ENCODE data around the gene SLC35F1. TPM values are rescaled to one million over a fixed set of nuclear protein-coding genes. Genes with fewer than 3 reads are reported as not detected.
"Not testable (repeated sequence)": the region's sequence is repeated elsewhere in the genome, so short reads cannot be mapped to it uniquely, and the experiment has no call there.

The SLC35F1 gene
- not detected for total RNA-seq

DNA sequence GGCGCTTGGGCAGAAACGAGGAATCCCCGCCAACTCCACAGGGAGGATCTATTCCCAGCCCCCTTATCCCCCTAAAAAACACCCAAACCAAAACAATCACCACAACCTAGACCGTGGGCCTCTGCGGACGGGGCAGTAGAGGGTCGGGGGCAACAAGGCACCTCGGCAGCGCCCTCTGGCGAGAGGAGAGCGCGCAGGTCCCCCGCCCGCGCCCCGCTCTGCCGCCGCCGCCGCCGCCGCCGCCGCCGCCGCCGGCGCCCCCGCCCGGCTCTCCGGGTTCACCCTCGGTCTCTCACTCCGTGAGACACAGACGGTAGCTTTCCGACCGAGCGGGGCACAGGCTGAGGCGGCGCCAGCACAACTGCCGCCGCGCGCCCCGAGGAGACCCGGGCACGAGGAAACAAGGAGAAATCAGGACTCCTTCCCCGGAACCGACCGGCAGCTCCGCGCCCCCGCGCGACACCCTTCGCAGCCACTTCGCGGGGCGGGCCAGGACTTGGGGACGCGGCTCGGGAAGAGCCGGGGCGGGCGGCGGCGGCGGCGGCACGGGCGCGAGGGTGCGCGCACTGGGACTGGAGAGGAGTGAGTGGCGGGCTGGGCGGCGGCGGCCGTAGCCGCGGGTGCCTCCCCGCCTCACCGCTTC is at the start of gene SLC35F1:
Gene SLC35F1, plus strand, starts transcription at position 307 of the 643 bp plus-strand sequence.
- DNase-seq = no peak

DNA sequence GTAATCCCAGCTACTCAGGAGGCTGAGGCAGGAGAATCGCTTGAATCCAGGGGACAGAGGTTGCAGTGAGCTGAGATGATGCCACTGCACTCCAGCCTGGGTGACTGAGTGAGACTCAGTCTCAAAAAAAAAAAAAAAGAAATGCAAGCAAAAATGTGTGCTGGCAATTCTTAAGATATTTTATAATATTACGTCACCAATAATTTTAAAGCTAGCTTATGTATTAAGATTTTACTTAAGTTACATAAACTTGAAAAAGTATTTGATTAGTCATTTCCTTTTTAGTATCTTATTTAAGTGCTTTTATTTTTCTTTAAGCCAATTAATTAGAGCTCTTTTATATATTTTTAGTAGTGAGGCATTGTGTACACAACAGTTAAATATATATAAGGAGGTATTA is 48.5 kb upstream of the SLC35F1 start:
- DNase-seq = not testable (repeated sequence)

DNA sequence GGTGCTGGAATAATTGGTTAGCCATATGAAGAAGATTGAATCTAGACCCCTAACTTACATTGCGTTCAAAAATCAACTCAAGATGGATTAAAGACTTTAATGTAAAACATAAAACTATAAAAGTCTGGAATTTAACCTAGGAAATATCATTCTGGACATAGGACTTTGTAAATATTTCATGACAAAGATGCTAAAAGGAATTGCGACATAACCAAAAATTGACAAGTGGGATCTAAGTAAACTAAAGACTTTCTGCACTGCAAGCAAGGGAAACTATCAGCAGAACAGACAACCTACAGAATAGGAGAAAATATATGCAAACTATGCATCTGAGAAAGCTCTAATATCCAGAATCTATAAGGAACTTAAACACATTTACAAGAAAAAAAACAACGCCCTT is 45.5 kb upstream of the SLC35F1 start:
- no peak for DNase-seq

DNA sequence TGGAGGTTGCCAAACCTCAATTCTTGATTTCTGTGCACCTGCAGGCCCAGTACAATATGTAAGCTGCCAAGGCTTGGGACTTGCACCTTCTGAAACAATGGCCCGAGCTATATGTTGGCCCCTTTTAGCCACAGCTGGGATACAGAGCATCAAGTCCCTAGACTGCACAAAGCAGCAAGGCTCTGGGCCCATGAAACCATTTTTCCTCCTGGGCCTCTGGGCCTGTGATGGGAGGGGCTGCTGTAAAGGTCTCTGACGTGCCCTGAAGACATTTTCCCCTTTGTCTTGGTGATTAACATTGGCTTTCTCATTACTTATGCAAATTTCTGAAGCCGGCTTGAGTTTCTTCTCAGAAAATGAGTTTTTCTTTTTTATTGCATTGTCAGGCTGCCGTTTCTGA is 40.5 kb upstream of the SLC35F1 start:
- no peak for DNase-seq

DNA sequence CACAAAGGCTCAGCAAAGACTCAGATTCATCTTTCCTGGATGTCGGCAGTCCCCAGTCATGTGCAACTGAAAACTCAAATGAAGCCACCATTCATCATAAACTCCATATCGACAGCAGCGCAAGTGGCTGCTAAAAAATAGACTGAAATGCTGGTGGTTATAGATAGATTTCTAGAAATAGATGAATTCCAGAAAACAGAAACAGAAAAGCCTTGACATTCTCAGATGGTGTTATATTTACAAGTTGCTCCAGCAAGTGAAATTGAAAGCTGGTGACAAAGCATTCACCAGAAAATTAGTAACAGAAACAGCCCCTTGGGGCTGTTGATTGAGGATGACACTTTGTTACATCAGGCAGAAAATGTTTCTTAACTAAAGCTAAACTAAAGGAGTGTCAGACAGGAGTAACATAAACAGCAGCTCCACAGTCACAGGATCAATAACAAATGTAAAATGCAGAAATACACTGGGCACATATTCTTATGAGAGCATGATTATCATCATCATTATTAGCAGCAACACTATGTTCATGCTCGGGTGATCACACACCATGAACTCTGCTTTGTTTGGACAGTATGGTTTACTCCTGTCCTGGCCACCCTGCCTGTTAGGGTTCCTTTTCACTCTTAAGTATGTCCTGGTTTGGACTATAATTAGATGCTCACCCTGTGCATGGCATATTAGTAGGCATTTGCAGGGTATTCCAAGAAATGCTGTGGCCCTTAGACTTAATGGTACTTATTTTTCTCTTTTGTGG is 36.4 kb upstream of the SLC35F1 start:
- DNase-seq = no peak

DNA sequence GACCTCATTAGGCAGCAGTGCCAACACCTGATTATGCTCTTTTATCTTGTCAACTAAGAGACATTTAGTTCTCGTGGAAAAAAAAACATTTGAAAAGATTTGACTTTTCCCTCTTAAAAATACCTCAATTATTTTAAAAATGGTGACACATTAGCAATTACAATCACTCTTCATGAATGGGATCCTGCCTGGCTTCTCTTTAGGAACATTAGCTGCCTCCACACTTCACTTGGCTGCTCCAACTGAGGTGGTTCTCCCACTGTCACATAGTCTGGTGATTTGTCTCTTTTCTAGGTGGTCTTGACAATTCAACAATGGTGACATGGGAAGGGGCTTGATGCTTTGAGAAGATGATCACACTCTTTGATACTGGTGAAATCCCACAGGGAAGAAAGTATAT is 26.2 kb upstream of the SLC35F1 start:
- no peak for DNase-seq

DNA sequence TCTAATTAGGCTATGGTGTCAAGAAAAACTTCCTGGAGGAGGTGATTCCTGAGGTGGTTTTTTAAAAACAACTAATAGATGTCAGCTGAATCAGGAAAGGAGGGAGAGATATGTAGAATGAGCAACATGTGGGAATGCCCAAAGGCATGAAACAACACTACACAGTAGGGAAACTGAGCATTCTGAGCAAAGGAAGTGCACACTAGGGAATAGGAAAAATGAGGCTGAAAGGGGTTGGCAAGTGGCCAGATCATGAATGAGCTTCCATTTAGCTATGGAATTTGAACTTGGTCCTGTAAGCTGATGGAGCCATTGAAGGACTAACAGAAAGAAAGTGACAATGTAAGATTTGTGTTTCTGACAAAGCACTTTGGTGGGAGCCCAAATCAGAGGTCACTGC is 16.9 kb upstream of the SLC35F1 start:
- no peak for DNase-seq

DNA sequence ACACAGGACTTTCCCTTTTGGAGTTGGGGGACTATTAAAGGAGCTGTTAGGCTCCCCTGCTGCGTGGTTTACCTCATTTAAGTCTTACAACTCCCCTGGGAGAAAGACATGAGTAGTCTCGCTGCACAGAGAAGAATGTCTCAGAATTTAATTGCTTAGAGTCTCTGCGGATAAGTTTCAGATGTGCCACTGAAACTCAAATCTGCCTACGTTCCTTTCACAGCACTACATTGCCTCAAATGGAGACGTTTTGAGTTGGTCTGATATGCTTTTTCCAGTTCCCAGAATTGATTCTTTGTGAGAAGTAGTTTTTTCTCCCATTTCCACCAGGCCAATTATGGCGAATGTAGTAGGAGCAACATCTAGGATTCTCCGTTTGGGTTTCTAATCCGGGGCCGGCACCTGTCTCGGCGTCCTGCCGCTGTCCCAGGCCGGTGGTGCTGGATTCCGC is 532 bp upstream of the SLC35F1 start:
- no peak for DNase-seq

DNA sequence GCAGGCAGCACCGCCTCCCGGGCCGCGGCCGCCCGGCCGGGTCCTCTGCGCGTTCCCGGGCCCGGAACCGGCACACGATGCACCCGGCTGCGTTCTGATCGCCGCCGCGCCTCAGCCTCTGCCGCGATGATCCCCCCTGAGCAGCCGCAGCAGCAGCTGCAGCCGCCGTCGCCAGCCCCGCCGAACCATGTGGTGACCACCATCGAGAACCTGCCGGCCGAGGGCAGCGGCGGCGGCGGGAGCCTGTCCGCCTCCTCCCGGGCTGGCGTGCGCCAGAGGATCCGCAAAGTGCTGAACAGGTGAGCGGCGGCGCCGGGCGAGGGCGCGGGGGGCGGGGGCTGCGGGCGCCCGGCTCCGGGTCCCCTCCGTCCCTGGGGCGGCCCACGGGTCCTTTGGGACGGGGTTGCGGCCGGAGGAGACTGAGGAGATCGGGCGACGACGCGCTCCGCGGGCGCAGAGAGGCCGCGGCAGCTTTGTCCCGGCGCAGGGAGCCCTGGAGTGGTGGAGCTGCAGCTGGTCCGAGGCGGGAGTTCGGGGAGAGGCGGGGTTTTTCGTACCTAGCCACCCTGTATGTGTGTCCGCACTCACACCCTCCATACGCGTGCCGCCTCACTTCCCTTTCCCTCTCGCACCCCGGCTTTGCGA is 659 bp downstream of the SLC35F1 start:
- DNase-seq = no peak

DNA sequence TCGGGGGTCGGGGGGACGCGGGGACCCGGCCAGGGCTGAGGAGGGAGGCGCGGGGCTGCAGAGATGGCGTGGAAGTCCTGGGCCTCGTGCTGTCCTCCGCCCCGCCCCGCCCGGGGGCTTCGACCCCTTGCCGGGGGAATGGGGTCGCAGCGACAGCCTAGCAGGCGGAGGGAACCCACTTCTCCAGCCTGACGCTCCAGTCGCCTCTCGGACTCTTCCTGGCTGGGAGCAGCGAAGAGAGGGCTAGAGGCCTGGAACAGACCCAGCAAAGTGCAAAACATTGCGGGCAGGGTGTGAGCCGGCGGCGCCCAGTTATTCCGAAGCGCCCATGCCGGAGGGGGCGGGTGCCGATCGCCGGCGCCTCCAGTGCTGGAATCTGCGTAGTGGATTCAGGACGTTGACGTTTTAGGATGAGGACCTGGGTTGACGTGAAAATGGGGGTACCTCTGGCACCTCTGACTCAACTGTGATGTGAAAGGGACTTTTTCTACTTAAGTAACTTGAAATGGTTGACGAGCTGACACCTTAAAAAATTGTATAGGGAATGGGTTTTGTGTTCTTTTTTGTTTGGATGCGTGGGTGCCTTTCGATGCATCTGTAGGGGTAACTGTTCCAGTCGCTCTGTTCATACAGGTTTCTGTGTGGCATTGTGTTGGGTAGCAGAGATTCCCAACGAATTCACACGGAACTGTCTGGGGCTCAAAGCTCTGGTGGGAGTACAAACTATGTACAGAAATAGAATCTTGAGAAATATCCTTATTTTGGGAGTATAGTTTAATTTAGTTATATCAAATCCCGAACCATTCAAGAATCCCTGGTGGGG is 1.4 kb downstream of the SLC35F1 start:
- no peak for DNase-seq

DNA sequence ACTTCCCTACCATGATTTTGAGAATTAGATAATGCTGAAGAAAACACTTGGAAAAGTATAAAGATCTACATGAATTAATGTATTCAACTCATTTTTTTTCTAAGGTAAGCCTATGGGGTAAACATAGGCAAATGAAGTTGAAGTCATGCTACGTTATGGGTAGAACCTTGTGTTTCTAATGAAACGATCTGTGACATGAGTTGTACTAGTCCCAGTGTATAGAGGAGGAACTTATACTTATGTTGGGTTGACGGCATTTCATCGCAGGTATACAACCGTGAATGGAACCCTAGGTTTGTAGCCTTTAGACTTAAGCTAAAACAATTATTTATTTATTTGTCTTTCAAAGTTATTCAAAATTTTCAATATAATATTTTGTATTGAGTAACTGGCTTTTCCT is 2.6 kb downstream of the SLC35F1 start:
- no peak for DNase-seq

DNA sequence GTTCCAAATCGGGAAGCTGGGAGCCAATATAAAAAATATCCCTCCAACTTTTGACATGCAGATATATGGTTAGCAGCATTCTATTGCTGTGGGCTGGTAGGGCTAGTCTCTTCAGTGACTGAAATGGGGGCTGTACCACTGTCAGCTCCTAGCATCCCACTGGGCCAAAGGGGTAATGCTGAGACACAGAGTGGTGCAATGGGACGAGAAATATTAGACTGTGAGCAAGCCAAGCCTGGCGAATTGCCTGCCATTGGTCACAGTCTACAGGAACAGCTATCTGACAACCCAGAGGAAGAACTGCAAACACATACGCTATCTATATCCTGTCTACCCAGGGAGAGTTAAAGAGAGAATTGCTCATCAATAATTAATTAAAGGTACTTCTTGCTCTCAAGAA is 3.5 kb downstream of the SLC35F1 start:
- no peak for DNase-seq

DNA sequence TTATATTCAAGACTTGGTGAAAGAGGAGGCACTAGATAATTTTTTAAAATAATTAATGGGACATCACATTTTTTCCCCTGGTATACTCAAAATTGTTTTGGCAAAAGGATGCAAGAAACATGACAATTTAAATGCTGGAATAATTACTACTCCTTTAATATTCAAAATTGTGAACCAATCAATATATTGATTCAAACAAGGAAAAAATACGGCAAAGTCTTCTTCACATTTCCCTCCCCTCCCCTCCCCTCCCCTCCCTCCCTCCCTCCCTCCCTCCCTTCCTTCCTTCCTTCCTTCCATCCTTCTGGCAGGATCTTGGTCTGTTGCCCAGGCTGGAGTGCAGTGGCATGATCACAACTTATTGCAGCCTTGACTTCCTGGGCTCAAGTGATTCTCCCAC is 4.1 kb downstream of the SLC35F1 start:
- DNase-seq = no peak

DNA sequence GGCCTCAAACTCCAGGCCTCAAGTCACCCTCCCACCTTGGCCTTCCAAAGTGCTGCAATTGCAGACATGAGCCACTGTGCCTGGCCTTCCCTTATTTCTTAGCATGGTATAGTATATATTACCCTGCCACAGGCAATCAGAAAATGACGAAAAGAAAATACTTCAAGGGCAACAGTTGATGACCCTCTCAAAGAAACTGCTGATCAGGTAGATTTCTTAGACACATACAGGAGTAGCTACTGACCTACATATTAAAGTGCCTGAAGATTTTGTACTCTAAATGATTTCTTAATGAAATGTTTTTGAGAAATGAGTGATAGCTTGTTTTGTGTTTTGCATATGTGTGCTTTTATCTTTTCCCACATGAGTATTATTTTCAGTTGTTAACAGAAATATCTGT is 4.6 kb downstream of the SLC35F1 start:
- DNase-seq = no peak

DNA sequence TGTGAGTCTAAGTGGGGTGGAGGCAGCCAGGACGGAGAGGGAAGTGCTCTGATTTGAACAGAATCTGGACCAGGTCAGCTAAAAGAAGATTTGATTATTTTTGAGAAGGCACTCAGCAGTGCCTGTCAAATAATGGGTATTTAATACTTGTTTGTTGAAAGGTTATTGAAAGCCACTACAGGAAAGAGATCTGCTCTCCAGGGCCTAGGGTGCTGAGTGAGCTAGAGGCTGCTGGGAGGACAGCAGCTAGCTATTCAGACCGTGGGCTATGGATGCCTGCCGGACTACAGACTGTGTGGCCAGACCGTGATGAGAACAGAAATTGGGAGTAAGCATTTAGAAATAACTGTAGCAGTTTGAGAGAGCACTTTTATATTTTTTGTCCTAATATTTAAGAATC is 8.8 kb downstream of the SLC35F1 start:
- no peak for DNase-seq

DNA sequence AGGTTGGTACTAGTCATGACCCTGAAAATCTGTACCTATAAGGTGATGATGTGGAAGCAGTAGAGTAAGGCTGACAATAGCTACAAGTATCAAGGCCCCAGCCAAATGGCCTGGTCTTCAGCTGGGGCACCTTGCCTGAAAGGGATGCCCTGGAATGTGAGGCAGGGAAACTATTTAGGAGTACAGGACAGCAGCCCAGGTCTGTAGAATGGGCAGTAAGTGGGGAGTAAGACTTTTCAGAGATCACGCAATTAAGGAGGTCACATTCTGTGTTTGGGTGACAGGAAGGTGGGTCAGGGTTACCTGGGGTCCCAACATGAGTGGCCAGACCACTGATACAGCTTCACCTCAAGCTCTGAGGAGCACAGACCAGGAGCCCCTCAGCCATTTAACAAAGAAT is 9.4 kb downstream of the SLC35F1 start:
- no peak for DNase-seq

DNA sequence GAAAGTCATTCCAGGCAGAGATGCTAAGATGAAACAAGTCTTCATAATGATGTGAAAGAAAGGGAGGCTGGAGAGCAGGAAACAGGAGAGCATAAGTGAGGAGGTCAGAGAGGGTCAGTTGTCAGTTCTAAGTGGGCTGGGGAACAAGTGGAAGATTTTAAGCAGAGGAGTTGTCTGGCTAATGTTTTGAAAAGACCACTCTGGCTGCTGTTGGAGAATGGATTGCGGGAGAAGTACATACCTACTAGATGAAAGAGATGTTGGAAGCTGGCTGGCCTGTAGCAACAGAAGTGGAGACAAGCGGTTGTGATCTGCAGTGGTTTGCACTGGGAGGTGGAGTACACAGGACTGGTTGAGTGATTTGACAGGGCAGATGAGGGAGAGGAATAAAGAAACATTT is 10.1 kb downstream of the SLC35F1 start:
- DNase-seq = no peak

DNA sequence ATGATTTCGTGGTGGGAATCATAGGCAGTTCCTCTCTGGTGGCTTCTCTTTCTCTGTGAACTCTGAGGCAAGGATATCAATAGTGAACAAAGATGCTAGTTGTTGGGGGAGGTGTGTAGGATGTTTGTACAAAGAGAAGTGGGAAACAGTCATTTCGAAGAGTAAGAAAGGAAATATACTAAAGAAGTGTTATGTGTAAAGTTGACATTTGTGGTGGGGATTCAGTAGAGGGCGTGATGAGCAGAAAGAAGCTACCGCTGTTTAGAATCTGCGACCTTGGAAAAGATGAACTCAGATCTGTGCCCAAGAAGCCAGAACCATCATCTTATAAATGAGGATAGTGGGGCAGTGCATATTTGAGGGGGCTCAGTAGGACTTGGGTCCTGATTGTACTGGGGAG is 11.4 kb downstream of the SLC35F1 start:
- no peak for DNase-seq

DNA sequence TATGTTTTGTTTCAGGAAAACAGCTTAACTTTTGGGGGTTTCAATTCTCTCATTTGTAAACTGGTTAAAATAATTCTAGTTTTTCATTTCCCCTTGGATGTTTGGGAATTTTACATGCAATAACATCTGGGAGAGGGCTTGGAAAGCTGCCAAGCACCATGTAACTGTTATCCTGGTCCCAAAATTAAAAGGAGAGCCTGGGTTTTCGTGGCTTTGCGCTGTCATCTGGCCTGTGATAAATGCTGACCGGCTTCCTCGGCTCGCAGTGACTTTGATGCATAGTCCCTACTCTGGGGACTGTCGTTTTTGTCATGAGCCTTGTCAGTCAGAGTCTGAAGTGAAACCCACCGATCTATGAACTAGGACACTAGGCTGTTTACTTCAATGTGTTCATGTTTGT is 12.2 kb downstream of the SLC35F1 start:
- DNase-seq = no peak

DNA sequence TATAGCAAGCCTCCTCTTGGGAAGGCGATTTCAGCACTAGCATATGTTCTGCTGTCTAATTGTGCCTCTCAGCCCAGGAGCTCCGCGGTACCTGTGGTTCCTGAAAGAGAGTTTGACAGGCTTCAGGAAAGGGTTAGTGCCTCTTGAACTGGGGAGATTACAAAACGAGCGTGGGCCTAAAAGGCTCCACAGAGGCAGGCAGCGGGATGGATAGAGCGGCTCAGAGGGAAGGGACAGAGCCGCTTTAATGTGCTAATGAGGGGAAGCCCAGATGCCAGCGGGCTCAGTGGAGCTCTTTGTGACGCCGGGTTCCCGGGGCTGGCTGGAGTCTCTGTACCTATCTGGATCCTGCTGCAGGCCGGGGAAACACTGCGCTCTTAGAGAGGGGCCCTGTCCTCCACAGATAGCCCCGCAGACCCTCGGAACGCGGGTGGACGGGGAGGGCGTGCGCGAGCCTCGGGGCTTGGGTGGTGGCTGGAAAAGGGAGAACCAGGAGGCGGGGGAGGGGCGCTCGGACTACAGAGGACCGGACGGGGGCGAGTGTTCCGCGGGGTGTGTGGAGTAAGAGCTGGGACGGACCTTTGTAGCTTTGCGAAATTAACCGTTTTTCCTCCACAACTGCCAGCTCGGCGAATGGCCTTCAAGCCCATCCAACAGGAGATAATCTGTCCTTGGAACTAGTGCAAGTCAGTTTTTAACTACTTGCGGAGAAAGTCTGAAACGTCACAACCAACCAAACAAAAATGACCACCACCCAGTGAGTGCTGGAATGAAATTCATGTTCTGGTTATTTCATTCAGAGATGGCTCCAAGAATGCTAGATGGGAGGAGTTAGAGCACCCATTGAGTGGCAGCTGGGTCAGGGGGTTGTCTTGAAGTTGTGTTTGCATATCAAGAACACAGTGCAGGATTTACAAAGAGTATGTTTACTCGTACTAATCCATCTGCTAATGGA is 13.0 kb downstream of the SLC35F1 start:
- DNase-seq = no peak

DNA sequence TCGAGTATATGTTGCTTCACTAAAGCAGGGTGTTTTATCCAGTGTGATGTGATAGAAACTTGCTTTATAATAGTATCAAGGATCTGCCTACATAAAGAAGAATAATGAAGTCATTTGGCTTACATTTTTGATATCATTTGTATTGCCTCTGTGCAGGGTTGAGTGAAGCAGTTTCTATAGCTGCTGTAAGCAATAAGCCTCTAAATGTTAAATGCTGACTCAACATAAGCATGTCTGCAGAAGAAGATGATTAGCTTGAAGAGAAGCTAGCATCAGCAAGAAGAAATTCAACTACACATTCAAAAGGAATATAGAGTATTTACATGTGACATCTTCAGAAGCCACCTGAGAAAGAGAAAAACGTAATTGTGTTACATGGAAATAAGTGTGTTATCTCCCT is 17.6 kb downstream of the SLC35F1 start:
- DNase-seq = no peak

DNA sequence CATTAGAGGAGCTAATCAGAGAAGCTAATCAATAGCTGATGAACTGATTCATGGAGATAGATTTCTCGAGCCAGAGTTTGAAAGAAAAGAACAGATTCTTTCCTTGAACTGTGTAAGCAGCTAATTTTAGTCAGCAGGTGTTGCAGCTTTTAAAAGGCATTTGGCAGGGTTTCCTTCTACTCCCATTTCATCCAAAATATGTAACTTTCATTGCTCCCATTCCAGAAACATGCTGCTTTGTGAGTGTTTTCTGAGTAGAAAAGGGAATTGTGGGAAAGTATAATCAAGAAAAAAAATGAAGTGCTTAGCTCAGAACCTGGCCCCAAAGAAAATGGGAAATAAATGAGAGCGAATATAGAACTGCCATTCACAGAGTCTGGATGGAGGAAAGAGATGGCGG is 20.8 kb downstream of the SLC35F1 start:
- no peak for DNase-seq
